Measurements from ENCODE around the gene NEIL3. TPM values are rescaled to one million over a fixed set of nuclear protein-coding genes. Genes with fewer than 3 reads are reported as not detected.

NEIL3 gene
- total and polyA plus RNA-seq, 2 of the 8 experiments (the other 6 are each of a cell fraction or from before 2014, with no cell fraction given): 5.5 to 11.0 TPM

GRCh38 chr4:177396352-177396751 lies 86.7 kb downstream of the NEIL3 start:
- Histone ChIP-seq H2BK5ac (ENCODE audit: low read depth, low read length) (no peak overlapping the region), H3K23ac (ENCODE audit: insufficient read length) (no peak overlapping the region), H3K4ac (replicated peaks; ENCODE audit: insufficient read length, low read depth, low read length) (no peak overlapping the region), H2BK120ac (replicated peaks; ENCODE audit: low read depth, low read length) (no peak overlapping the region), H3K4me3 (ENCODE audit: extremely low read depth in 1 of 4, insufficient read depth in 2 of 4, low read depth in 3 of 4, low read length in 4 of 4) (no peak overlapping the region), H3K14ac (ENCODE audit: insufficient read length) (no peak overlapping the region), H3K27ac (ENCODE audit: low read depth, low read length) (no peak overlapping the region), H4K91ac (replicated peaks; ENCODE audit: insufficient read length, low read length) (no peak overlapping the region), H3K36me3 (ENCODE audit: control insufficient read depth in 2 of 4, insufficient read depth in 4 of 4, low read length in 3 of 4) (no peaks in the 10 kb centered on the region), H3K18ac (ENCODE audit: extremely low read depth, low read length) (no peak overlapping the region), H3K23me2 (ENCODE audit: low read depth, low read length) (no peaks in the 10 kb centered on the region), H3K27me3 (replicated peaks in 1 of 4; ENCODE audit: control insufficient read depth in 3 of 4, extremely low read depth in 1 of 4, insufficient read depth in 3 of 4, low read length in 3 of 4) (no peaks in the 10 kb centered on the region), H3K79me2 (ENCODE audit: control insufficient read depth in 1 of 2, insufficient read depth in 2 of 2, low read length in 2 of 2) (no peaks in the 10 kb centered on the region), H2BK20ac (ENCODE audit: low read length) (no peak overlapping the region), H3K4me2 (ENCODE audit: insufficient read depth in 1 of 2, low read depth in 2 of 2, low read length in 2 of 2) (no peak overlapping the region), H4K20me1 (replicated peaks in 1 of 2; ENCODE audit: control insufficient read depth in 1 of 2, insufficient read depth in 2 of 2, low read length in 2 of 2) (no peaks in the 10 kb centered on the region), H4K5ac (ENCODE audit: insufficient read length, low read depth, low read length) (no peak overlapping the region), H3K4me1 (replicated peaks in 1 of 4; ENCODE audit: control insufficient read depth in 3 of 4, insufficient read depth in 4 of 4, low read length in 3 of 4) (no peaks in the 10 kb centered on the region), H3K9ac (replicated peaks in 1 of 4; ENCODE audit: extremely low read depth in 1 of 4, low read depth in 3 of 4, low read length in 3 of 4) (no peak overlapping the region), H2BK15ac (ENCODE audit: low read length) (no peak overlapping the region), H3K56ac (replicated peaks; ENCODE audit: insufficient read length, low read depth, low read length) (no peak overlapping the region), H2AK5ac (ENCODE audit: low read depth, low read length) (no peak overlapping the region), H3K79me1 (ENCODE audit: low read depth, low read length) (no peaks in the 10 kb centered on the region), H2BK12ac (ENCODE audit: low read depth, low read length) (no peak overlapping the region), H4K8ac (ENCODE audit: extremely low read depth, insufficient read depth, low read length) (no peak overlapping the region), H3K9me3 (ENCODE audit: insufficient read depth in 2 of 2, low read depth in 1 of 2, low read length in 1 of 2) (no peaks in the 10 kb centered on the region; a peak in 1 of 4 replicates), H2AFZ (ENCODE audit: low read length) (no peak overlapping the region)
- POLR2A ChIA-PET (ENCODE audit: partially characterized antibody): no interaction called here
- CTCF ChIA-PET (ENCODE audit: partially characterized antibody): no interaction called here
- no peak for DNase-seq (ENCODE audit: low read depth in 1 of 2, low spot score in 2 of 2)
- WGBS, 2 experiments (ENCODE audit: extremely low coverage in 1 of 2, insufficient coverage in 1 of 2, insufficient read length in 1 of 2, insufficient replicate concordance in 2 of 2, low coverage in 1 of 2, low lambda C conversion rate in 2 of 2, missing lambda C conversion rate in 1 of 2): 88% methylated on average over 2 of the region's 2 CpGs; no CpG with 5 or more reads in 1 of the 2 experiments
- no peak for FAIRE-seq
- TF ChIP-seq, protein P1, sequence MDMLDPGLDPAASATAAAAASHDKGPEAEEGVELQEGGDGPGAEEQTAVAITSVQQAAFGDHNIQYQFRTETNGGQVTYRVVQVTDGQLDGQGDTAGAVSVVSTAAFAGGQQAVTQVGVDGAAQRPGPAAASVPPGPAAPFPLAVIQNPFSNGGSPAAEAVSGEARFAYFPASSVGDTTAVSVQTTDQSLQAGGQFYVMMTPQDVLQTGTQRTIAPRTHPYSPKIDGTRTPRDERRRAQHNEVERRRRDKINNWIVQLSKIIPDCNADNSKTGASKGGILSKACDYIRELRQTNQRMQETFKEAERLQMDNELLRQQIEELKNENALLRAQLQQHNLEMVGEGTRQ (IDR thresholded peaks at IDR 0.05; ENCODE audit: low read length): no peak
- TF ChIP-seq RFX5 (IDR thresholded peaks at IDR 0.05; ENCODE audit: borderline replicate concordance, low read depth, low read length) (no peak), KDM1A (IDR thresholded peaks at IDR 0.05; ENCODE audit: borderline replicate concordance, low read length) (no peak), KDM5A (IDR thresholded peaks at IDR 0.05; ENCODE audit: low read length) (no peak), JUN (IDR thresholded peaks at IDR 0.05; ENCODE audit: low read depth, low read length) (no peak), BRCA1 (IDR thresholded peaks at IDR 0.05; ENCODE audit: low read depth, low read length) (no peak), HDAC2 (IDR thresholded peaks at IDR 0.05; ENCODE audit: borderline replicate concordance in 1 of 2, low read depth in 2 of 2, low read length in 2 of 2) (no peak), PHF8 (conservative IDR thresholded peaks at IDR 0.05; ENCODE audit: low read depth, low read length) (no peak), MAFK (IDR thresholded peaks at IDR 0.05; ENCODE audit: low read depth, low read length) (no peak), NRF1 (IDR thresholded peaks at IDR 0.05; ENCODE audit: low read depth, low read length) (no peak), POU5F1 (IDR thresholded peaks at IDR 0.05; ENCODE audit: low read depth, low read length) (no peak)
- TF ChIP-seq, protein P2, sequence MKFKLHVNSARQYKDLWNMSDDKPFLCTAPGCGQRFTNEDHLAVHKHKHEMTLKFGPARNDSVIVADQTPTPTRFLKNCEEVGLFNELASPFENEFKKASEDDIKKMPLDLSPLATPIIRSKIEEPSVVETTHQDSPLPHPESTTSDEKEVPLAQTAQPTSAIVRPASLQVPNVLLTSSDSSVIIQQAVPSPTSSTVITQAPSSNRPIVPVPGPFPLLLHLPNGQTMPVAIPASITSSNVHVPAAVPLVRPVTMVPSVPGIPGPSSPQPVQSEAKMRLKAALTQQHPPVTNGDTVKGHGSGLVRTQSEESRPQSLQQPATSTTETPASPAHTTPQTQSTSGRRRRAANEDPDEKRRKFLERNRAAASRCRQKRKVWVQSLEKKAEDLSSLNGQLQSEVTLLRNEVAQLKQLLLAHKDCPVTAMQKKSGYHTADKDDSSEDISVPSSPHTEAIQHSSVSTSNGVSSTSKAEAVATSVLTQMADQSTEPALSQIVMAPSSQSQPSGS (IDR thresholded peaks at IDR 0.05; ENCODE audit: low read length): no peak

All from H1 (cell line).